Stimulated activated CD4-positive, alpha-beta T cell treated with anti-CD3 and anti-CD28 coated beads, Interleukin-15, amount 100 ng/mL, for 24 hours (primary cell): ENCODE data around the gene GJC2.
A peak's percentile ranks its signal among the peaks of the same experiment; 100 is the strongest.
"Not testable (repeated sequence)": the region's sequence is repeated elsewhere in the genome, so short reads cannot be mapped to it uniquely, and the experiment has no call there.

Source experiments
- DNase-seq: peaks from one replicate; pipeline ENCODE4 v3.0.0-alpha.2; 2020

The GJC2 gene

GRCh38 chr1:228149406-228150119 lies at the start of gene GJC2:
Gene GJC2 (plus strand): TSS chr1:228149930. CDS start chr1:228157759, 7,829 bp downstream.
- DNase-seq = no peak

GRCh38 chr1:228100822-228101613 lies 48.7 kb upstream of the GJC2 start:
- no peak for DNase-seq

DNA sequence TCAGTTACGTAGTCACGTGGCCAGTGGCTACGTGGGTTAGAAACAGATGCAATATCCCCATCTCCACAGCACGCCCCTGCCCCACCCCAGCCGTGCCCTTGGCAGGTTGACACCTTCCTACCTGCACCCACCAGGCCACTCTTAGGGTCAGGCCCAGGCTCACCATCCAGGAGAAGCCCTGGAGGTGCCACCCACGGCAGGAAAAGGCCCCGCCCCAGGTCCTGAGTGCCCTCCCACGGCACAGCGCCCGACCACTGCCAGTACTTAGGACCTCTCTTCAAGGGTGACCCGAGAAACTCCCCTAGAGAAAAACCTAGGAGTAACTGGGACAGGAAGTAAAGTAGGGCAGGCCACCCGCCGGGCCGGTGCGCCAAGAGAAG lies 48.1 kb upstream of the GJC2 start:
- DNase-seq = peak; percentile 27

GRCh38 chr1:228101994-228102790 lies 47.5 kb upstream of the GJC2 start:
- peak; percentile 73 for DNase-seq

GRCh38 chr1:228102791-228103620 lies 46.7 kb upstream of the GJC2 start, which contains the start of gene C1orf35:
Gene C1orf35 (minus strand): TSS chr1:228103325. CDS start chr1:228103227, 98 bp downstream.
- peak; percentile 97 for DNase-seq

DNA sequence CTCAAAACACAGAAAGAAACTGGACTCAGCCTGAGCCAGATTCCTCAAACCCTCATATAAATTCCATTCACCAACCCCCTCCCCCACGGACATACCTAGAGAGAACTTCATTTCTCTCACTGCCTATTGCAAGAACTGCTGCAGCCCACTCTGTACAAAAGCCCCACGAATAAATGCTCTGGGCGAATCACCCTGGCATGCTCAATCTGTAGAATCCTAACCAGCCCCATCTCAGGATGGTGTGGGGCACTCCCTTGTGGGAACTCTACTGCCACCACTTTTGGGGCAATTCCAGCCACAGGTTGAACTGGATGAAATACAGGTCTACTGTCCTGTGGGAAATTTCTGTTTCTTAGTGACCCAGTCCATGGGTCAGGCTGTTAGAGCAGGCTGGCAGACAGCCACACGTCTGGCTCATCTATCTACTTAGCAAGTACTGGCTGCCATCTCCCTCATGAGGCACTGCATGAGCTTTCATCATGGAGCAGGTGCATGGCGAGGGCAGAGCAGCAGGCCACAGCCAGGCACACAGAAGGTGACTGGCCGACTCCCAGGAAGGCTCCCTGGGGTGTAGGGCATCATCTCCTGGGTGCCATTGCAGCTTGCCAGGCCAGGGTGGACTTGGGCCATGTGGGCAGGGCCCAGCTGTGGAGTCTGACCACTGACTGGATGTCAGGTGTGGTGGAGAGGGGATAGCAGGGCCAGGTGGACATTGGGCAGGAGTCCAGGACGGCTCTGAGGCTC lies 45.0 kb upstream of the GJC2 start:
- DNase-seq = no peak

- no peak for DNase-seq
Measured at GRCh38 chr1:228105270-228105995, 44.3 kb upstream of the GJC2 start.

DNA sequence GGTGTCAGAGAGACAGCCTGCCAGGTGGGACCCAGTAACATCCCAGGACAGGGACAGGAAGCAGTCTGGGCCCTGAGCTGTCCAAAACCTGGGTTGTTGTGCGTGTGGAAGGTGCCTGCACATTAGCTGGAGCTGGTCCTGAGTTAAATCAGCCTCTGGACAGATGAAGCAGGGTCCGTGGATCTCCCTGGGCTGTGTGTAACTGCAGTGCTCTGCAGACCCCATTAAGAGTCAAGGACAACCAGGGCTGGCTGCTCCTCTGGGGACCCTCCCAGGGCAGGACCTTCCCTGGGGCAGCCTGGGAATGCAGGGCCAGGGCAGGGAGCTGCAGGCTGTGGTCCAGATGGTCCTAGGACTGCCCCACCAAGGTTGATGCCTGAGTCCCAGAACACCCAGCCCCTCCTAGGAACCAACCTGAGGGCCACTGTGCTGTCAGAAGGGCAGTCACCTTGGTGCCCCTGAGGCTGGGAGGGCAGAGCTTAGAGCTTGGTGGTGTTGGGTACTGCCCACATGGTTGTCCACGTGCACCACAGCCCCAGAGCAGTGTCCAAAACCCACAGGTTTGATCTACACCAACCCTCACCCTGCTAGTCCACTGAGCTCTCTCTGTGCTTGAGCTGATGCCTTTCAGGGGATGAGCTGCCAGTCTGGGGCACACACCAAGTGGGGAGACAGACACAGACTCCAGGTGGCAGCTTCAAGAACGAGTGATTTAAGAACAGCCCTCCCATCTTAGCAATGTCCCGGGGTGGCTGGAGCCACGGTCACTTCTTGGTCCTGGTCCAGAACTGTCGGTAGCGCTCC lies 43.5 kb upstream of the GJC2 start:
- DNase-seq = no peak

DNA sequence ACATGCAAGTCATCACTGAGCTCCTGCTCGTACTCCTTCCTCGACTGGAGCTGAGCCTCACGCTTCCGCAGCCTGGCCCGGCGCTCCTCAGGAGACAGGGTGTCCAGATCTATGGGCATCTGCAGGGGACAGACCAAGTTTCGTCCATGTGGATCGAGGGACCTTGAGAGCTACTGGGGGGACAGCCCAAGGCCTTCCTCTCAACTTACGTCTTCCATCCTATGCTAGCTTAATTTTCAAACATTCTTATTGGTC lies 43.0 kb upstream of the GJC2 start:
- DNase-seq = no peak

GRCh38 chr1:228107636-228108035 lies 42.1 kb upstream of the GJC2 start:
- no peak for DNase-seq

- no peak for DNase-seq
Measured at GRCh38 chr1:228108055-228108690, 41.6 kb upstream of the GJC2 start.

GRCh38 chr1:228108742-228109072 lies 41.0 kb upstream of the GJC2 start:
- no peak for DNase-seq

- peak; percentile 97 for DNase-seq
Measured at GRCh38 chr1:228109073-228109961, 40.4 kb upstream of the GJC2 start, which contains the start of gene MRPL55. Gene MRPL55 (minus strand): TSS chr1:228109299. CDS start chr1:228108260, 1,039 bp downstream.

DNA sequence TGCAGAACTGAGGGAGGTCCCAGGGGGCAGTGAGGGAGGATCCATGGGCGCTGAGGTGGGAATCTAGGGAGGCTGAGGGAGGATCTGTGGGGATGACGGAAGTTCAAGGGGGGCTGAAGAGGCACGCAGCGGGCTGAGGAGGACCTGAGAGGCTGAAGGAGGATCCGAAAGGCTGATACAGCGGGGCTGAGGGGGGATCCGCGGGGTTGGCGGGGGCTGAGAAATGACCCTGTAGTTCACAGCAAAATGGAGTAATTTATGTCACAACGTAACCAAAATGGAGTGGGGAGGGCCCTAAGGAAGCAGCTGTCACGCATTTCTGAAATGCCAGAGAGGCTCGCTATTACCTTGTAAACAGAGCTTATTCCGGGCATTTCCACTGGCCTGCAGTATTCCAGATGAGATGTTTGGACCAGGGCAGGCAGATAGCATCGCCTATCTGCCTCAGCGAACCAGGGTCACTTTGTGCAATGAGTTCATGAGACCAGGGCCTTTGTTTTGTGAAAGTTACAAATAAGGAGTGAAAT lies 39.7 kb upstream of the GJC2 start:
- DNase-seq = no peak

DNA sequence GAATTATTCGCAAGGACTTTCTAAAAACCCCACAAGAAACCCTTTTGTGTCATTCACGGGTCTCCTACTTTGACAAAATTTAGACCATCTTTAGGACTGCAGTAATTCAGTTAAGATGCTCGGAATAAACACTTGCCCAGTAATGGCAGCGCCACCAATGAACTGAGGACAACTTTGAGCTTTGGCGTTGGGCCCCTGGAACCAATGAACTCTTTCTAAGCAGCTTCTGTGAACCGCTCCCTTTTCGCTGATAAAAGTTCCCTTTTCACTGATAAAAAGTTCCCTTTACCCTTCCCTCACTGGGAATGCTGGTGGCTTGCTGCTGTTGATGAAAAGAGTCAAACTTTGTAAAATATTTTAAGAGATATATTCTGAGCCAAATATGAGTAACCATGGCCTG lies 39.2 kb upstream of the GJC2 start:
- no peak for DNase-seq

DNA sequence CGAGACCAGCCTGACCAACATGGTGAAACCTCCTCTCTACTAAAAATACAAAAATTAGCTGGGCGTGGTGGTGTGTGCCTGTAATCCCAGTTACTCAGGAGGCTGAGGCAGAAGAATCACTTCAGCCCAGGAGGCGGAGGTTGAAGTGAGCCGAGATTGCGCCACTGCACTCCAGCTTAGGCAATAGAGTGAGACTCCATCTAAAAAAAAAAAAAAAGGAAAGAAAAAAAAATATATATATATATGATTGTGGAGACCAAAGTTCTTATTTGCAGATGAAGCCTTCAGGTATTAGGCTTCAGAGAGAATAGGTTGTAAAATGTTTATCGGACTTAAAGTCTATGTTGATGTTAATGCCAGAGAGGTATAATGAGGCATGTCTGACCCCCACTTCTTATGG lies 38.4 kb upstream of the GJC2 start:
- DNase-seq = not testable (repeated sequence)

GRCh38 chr1:228112167-228112566 lies 37.6 kb upstream of the GJC2 start:
- no peak for DNase-seq

- DNase-seq = no peak
Measured at GRCh38 chr1:228112617-228113016, 37.1 kb upstream of the GJC2 start.

- DNase-seq = no peak
Measured at GRCh38 chr1:228114827-228115226, 34.9 kb upstream of the GJC2 start.
